ENCODE results near the gene C1orf198. TPM values are rescaled to one million over a fixed set of nuclear protein-coding genes. Genes with fewer than 3 reads are reported as not detected.

C1orf198 gene
- polyA plus RNA-seq, 2 of the 4 experiments (the other 2 are of a cell fraction) = 12.0 to 20.4 TPM

GRCh38 chr1:230861489-230861888 lies 6.8 kb downstream of the C1orf198 start:
- Histone ChIP-seq H3K27ac (no peak overlapping the region), H3K4me3 (no peak overlapping the region), H3K9me3 (no peaks in the 10 kb centered on the region), H3K4me2 (no peak overlapping the region), H3K4me1 (peaks cover 17% of the 10 kb centered on the region)
- CTCF ChIA-PET = no interaction called here
- POLR2A ChIA-PET = no interaction called here
- FAIRE-seq (no peak), DNase-seq (ENCODE audit: low read depth in 1 of 2, low spot score in 1 of 2) (no peak), ATAC-seq (no peak)
- 94% methylated on average over 13 of the region's 13 CpGs for WGBS (ENCODE audit: missing lambda C conversion rate)
- TF ChIP-seq BCL3 (IDR thresholded peaks at IDR 0.05) (no peak), RNF2 (IDR thresholded peaks at IDR 0.05; ENCODE audit: borderline replicate concordance, low read depth) (no peak), EHMT2 (IDR thresholded peaks at IDR 0.05; ENCODE audit: low read depth) (no peak), REST (IDR thresholded peaks at IDR 0.05) (peak; percentile 48; the same call in 1 of the 2 replicates), PBX3 (IDR thresholded peaks at IDR 0.05) (no peak), ELK1 (IDR thresholded peaks at IDR 0.05; ENCODE audit: low read depth, low read length) (no peak), JUNB (IDR thresholded peaks at IDR 0.05) (no peak), RFX5 (IDR thresholded peaks at IDR 0.05) (no peak)

- ATAC-seq = no peak
- 88% methylated on average over 9 of the region's 9 CpGs for WGBS (ENCODE audit: missing lambda C conversion rate)
- Histone ChIP-seq H3K4me1 (peaks cover 14% of the 10 kb centered on the region; the same call in 2 of the 3 replicates), H3K4me2 (no peak overlapping the region), H3K4me3 (no peak overlapping the region), H3K27ac (no peak overlapping the region), H3K9me3 (no peaks in the 10 kb centered on the region)
- POLR2A ChIA-PET = no interaction called here
- no peak for DNase-seq (ENCODE audit: low read depth in 1 of 2, low spot score in 1 of 2)
- CTCF ChIA-PET = no interaction called here
- peak; percentile 94 to 95 for TF ChIP-seq CEBPB (IDR thresholded peaks at IDR 0.05)
- no peak for TF ChIP-seq GATA3 (IDR thresholded peaks at IDR 0.05; ENCODE audit: borderline replicate concordance)
- TF ChIP-seq NPAS2 (CRISPR knock-in tag; IDR thresholded peaks at IDR 0.05; ENCODE audit: borderline replicate concordance) = no peak
- no peak for FAIRE-seq
These were observed 7.5 kb downstream of the C1orf198 start for GRCh38 chr1:230860617-230861384.

- WGBS (ENCODE audit: missing lambda C conversion rate) = 89% methylated on average over 12 of the region's 12 CpGs
These were observed 9.2 kb downstream of the C1orf198 start for GRCh38 chr1:230858918-230859729.

More at GRCh38 chr1:230858918-230859729, 9.2 kb downstream of the C1orf198 start:
- FAIRE-seq = no peak
- no peak for DNase-seq (ENCODE audit: low read depth in 1 of 2, low spot score in 1 of 2)
- CTCF ChIA-PET = no interaction called here
- TF ChIP-seq PBX3 (IDR thresholded peaks at IDR 0.05) (no peak), NPAS2 (CRISPR knock-in tag; IDR thresholded peaks at IDR 0.05; ENCODE audit: borderline replicate concordance) (no peak), RCOR1 (IDR thresholded peaks at IDR 0.05; ENCODE audit: low read depth, low read length) (no peak), HOXB5 (CRISPR knock-in tag; IDR thresholded peaks at IDR 0.05) (no peak), ZC3H11A (IDR thresholded peaks at IDR 0.05) (no peak), CHD4 (IDR thresholded peaks at IDR 0.05; ENCODE audit: borderline replicate concordance) (no peak), FOSB (CRISPR knock-in tag; IDR thresholded peaks at IDR 0.05) (no peak)
- Histone ChIP-seq H3K4me1 (peaks cover 14% of the 10 kb centered on the region; the same call in 2 of the 3 replicates), H3K4me2 (no peak overlapping the region), H3K9me3 (no peaks in the 10 kb centered on the region), H3K4me3 (no peak overlapping the region), H3K27ac (no peak overlapping the region)
- ATAC-seq = no peak
- POLR2A ChIA-PET = interaction anchor here (0.8 kb wide), 1 partner anchor 9 kb away, joined by 3 read pairs; the partner anchor contains the start of gene C1orf198
